ENCODE data around the gene TTC23L.

DNA sequence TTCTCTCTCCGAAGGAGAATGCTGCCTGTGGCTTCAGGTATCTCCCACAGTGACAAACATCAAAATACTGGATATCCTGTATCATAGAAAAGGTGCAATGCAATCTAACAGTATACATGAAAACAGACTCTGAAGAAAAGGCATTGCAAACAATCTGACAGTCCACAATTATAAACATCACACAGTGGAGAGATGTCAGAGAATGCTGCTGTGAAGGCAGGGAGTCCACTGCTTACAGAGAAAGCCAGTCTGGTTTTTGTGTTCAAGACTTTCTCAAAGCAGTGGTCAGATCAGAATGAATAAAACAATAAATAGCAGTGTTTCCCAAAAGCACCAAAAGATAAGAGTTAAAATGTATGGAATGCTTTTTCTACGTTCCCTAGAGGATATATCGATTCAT is 28.7 kb downstream of the TTC23L start:
- TF ChIP-seq CTCF (IDR thresholded peaks at IDR 0.05 in 4 of 5, conservative IDR thresholded peaks at IDR 0.05 in 1 of 5): no peak
- TF ChIP-seq POLR2A (IDR thresholded peaks at IDR 0.05): no peak

Data from gastrocnemius medialis (tissue), 4 donors.